ENCODE results near the gene ZSWIM6.

Gene ZSWIM6

DNA sequence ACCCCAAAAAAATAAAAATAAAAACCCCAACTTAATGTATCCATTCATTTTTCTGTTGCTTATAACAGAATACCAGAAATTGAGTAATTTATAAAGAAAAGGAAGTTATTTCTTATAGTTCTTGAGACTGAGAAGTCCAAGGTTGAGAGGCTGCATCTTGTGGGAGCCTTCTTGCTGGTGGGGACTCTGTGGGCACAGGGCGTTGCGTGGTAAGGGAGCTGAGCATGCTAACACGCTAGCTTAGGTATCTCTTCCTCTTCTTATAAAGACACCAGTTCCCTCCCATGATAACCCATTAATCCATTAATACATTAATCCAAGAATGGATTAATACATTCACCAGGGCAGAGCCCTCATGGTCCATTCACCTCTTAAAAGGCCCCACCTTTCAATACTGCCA is 150.9 kb downstream of the ZSWIM6 start:
- DNase-seq (ENCODE audit: low read depth in 2 of 2): no peak

DNA sequence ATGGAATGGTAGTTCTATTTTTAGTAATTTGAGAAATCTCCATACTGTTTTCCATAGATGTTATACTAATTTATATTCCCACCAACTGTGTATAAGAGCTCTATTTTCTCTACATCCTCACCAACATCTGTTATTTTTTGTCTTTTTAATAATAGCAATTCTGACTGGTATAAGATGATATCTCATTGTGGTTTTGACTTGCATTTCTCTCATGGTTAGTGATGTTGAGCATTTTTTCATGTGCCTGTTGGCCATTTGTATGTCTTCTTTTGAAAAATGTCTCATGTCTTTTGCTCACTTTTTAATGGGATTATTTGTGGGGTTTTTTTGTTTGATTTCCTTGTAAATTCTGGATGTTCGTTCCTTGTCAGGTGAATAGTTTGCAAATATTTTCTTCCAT is 154.4 kb downstream of the ZSWIM6 start:
- DNase-seq (ENCODE audit: low read depth in 2 of 2): no peak

DNA sequence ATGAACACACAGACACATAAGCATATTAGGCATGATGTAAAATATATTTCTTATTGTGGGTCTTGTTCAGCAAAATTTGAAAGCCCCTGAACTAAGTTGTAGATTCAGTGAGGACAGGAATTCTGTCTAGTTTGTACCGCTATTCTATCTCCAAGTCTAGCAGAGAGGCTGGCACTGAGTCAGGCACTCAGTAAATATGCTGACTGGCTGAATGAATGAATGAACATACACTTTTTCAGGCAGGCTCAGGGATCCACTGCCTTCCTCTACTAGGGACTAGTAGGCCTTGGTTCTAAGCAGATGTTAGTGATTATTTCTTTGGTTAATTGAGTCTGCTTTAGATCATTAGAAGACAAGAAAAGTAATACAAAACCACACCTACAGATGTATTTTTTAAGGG is 157.5 kb downstream of the ZSWIM6 start:
- DNase-seq (ENCODE audit: low read depth in 2 of 2): no peak

DNA sequence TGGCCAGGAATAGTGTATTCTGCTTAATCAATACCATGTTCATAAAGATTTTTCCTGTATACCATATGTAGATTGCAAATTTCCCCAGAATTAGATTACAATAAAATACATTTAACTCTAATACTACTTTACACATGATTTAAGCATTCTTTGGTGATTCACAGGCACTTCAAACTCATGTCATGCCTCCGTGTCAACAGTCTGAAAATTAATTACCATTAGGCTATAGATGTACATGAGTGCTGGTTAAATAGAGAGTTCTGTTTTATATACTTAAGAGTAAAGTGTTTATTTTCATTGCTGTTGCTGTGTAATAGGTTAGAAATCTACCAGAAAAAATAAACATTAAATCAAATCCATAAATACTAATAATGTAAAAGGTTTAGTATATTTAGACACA is 159.8 kb downstream of the ZSWIM6 start:
- DNase-seq (ENCODE audit: low read depth in 2 of 2): no peak

DNA sequence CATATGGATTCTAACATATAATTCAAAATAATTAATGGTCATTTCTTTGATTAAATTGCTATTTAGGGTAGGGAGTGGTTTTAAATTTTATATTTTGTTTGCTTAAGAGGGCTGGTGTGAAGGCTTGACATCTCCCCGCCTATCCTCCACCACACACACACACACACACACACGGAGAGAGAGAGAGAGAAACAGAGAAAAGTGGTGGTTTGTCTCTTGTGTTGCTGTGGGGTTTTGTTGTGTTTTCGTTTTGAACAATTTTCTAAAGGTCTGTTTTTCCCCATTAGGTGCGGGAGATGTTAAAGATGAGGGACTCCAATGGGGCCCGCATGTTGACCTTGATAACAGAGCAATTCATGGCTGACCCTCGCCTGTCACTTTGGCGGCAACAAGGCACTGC is 161.9 kb downstream of the ZSWIM6 start:
- no peak for DNase-seq (ENCODE audit: low read depth in 2 of 2)

DNA sequence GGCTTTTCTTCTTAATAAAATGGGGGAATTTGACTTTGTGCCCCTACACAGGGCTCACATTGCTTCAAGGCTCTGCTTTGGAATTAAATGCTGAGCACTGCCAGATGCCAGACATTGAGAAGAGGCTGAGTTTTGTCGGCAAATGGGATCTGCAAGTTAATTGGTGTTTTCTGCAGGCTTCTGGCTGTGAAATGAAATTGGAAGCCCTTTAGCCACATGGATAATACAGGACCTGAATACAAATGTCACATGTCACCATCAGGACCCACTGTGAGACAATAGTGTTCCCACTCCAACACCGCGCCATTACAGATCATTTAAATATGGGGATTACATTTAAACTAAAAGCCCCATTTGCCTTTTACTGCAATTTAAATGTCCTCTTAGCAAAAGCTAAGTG is 164.4 kb downstream of the ZSWIM6 start:
- no peak for DNase-seq (ENCODE audit: low read depth in 2 of 2)

DNA sequence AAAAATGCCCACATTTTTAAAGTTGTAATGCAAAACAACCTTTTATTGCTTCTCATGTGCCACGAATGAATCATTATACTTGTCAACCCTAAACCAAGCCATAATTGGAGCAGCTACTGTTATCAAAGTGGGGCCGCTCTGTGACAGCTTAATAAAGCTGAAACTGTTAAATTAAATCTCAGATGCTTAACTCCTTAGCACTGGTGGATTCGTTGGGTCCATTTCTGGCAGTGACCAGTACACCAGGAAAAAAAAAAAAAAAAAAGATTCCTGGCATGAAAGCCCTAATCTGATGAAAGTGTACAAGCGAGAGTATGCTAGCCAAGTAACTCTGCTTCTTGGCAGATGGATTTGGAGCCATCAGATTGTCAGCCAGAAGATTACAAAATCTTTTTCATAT is 164.8 kb downstream of the ZSWIM6 start:
- DNase-seq (ENCODE audit: low read depth in 2 of 2): no peak

DNA sequence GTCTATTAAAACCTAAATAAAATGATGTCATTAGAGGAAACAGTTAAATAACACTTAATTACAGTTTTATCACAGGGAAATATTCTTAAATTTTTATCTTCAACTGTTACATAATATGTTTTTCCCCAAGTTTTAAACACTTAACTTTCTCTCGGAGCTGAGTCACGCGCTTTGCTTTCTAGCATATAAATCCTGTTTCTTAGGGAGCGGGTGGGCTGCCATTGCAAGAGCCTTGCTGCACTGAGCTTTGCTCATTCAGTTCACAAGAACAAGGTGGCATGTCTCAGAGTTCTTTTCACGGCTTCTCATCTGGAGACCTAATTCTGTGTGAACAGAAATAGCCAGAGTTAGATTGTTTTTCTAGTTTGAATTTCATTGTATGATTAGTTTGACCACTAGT is 166.1 kb downstream of the ZSWIM6 start:
- DNase-seq (ENCODE audit: low read depth in 2 of 2): no peak

DNA sequence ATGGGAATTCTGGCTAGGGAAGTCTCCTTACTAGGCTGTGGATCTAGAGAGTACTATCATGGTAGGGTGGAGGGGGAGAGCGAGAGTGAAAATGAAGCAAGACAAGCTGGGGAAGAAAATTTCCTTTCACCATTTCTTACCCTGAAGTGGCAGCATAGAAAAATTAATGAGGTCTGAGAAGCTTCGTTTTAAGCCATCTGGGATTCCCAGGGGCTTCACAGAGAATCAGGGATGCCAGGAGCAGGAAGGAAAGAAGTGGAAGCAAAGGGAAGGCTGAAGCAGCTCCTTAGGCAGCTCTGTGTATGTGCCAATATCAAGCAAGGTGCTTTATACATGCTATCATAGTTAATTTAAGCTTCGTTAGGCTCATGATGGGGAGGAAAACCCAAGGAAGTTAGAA is 169.9 kb downstream of the ZSWIM6 start:
- DNase-seq (ENCODE audit: low read depth in 2 of 2): no peak

DNA sequence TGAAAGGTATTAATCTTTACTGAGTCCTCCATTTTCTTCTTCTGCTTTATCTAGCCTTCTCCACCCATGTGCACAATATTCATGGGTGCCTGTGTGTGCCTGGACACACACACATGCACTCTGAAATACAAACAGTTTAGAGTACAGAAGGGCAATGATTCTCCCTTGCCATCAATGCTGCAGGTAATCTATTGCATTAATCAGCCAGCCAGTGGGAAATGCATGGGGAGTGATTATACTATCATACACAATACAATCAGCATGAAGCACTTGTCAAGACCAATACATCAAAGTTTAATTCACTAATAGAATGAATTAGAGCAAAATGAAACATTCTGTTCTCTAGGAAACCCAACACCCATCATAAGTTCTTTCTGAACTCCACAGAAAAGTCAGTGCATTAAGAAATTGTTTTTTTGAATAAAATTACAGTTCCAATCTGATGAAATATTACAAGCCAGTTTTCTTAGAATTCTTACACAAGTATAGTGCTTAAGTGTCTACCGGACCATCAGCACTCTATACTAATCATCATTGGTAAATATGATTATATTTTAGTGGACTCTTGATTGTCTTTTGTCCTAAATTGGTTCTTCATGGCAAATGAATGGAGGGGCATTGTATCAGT is 172.2 kb downstream of the ZSWIM6 start:
- DNase-seq (ENCODE audit: low read depth in 2 of 2): no peak

DNA sequence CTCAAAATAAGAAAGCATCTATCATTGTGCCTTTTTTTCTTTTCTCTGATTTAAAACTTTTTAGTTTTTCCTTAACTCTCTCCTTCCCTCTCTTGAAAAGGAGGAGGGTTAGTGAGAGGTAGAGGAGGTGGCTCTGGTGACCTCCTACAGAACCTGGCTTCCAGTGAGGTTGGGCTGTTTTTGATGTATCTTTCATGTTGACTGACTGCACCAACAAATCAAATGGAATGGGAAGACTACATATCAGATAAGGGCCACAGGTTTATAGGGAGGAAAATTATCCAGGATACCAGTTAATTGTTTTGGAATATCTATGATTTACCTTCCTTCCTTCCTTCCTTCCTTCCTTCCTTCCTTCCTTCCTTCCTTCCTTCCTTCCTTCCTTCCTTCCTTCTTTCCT is 173.2 kb downstream of the ZSWIM6 start:
- no peak for DNase-seq (ENCODE audit: low read depth in 2 of 2)

DNA sequence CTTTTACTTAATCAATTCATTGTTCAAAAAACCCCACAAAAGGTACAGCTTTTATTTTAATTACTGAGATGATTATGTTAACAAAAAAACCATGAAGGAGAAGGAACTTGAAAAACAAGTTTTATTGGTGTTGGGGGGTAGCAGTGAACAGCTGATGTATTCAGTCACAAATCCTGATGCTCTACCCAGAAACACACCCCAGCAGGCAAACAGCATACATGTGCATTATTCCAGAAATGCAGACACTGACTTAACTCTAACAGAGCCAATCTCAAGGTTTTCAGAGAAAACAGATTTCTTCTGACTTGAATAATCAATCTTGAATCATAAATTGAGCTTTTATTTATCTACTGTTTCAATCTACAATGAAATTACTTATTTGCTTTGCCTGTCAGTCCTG is 175.2 kb downstream of the ZSWIM6 start:
- no peak for DNase-seq (ENCODE audit: low read depth in 2 of 2)

DNA sequence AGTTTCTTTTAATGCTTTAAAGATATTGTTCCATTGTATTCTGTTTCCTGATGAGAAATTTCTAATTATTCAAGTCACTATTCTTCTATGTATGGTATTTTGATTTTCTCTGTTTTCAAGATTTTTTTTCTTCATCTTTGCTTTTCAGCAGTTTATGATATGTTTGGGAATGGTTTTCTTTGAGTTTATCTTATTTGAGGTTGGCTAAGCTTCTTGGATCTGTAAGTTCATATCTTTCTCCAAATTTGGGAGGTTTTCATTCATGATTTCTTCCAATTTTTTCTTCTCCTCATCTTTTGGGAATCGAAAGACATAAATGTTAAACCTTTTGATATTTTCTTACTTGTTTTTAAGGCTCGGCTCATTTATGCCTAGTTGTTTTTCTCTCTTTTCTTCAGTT is 184.9 kb downstream of the ZSWIM6 start:
- no peak for DNase-seq (ENCODE audit: low read depth in 2 of 2)

DNA sequence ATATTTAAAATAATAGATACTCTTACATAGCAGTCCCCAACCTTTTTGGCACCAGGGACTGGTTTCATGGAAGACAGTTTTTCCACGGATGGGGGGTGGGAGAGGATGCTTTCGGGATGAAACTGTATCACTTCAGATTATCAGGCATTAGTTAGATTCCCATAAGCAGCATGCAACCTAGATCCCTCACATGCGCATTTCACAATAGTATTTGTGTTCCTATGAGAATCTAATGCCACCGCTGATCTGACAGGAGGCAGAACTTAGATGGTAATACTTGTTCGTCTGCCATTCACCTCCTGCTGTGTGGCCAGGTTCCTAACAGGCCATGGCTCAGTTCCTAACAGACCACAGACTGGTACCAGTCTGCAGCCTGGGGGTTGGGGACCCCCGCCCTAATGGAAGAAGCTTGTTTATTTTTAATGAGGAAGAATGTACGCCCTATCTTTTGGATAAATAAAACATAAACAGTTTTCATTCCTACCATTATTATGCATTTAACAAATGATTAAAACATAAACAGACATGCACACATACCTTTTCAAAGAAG is 187.7 kb downstream of the ZSWIM6 start:
- no peak for DNase-seq (ENCODE audit: low read depth in 2 of 2)

DNA sequence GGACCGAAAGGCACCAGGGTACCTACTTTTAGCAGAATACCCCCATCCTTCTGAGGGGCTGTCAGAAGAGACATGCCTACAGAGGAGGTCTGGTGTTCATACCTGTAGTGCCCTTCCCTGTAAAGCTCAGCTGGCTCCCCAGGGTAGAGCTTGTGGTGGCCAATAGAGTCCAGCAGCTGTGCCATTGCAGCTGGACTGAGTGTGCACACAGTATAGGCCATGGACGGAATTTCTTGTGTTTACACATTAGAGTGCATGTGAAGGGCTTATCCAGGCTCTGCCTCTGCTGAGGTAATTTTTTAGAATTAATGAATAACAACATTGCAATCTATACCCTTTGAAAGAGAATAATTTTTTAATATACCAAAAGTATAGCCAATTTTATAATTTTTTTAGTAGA is 191.0 kb downstream of the ZSWIM6 start:
- DNase-seq (ENCODE audit: low read depth in 2 of 2): no peak

DNA sequence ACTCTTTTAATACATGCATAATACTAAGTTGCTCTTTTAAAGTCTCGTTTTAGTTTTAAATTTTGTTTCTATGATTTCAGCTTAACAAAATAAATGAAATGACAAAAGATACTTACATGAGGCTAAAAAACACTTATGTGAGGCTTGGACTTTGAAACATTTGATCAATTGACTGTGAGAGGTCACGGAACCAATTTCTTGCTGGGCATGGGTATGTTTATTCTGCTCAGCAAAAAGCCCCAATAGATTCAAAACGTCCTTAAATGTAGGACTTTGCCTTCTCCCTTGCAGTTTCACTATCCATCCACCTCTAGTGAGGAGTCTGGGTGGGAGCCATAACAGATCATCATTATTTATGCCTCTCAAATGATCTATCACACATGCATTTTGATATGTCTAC is 191.9 kb downstream of the ZSWIM6 start:
- no peak for DNase-seq (ENCODE audit: low read depth in 2 of 2)

DNA sequence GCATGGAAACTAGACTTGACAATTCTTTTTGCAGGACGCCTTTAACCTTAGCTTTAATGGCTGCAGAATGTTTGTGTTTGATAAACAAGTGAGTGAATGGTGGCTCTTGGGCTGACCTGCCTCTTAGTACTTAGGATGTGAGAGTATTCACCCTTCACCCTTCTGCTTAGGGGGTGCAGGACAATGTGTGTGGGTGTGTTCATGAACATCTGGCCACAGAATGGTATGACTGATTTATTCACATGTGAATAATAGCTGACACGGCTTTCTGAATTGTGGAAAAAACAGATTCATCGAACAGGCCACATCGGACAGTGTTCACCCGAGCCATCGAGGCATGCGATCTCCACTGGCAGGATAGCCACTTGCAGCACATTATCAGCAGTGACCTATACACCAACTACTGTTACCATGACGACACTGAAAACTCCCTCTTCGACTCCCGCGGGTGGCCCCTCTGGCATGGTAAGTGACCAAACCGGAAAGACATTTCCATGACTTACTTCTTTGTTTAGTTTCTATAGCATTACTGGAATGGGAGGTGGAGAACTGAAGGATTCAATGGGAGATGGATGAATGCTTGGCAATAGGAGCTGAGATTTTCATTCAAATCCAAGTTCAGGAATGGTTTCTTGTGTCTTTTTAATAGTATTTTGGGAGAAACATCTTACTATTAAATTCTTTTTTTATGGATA is 193.6 kb downstream of the ZSWIM6 start:
- DNase-seq (ENCODE audit: low read depth in 2 of 2): no peak

DNA sequence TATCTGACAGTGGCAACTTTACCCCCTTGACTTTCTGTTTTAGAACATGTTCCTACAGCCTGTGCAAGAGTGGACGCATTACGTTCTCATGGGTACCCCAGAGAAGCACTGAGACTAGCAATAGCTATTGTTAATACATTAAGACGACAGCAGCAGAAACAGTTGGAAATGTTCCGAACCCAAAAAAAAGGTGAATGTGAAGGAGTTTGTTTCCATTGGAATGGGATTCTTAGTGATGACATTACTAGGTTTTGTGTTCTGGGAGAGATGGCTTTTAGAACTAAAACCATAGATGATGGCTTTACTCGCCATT is 194.1 kb downstream of the ZSWIM6 start:
- no peak for DNase-seq (ENCODE audit: low read depth in 2 of 2)

DNA sequence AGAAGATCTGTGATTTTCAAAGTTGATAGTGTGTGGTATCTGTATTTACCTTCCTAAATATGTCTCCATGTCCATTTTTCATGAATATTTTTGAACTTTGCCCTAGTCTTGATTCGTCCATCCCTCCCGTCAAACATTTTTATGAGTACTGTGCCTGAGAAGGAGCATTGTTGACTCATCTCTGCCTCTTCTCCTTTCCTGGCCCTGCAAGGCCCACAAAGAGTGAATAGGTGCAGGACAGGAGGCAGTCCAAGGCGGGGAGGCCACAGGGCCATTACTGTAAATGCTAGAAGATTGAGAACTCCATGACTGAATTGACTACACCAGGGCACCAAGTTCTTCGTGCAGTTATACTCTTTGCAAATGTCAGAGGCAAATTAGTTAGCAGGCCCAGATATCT is 200.9 kb downstream of the ZSWIM6 start:
- no peak for DNase-seq (ENCODE audit: low read depth in 2 of 2)

DNA sequence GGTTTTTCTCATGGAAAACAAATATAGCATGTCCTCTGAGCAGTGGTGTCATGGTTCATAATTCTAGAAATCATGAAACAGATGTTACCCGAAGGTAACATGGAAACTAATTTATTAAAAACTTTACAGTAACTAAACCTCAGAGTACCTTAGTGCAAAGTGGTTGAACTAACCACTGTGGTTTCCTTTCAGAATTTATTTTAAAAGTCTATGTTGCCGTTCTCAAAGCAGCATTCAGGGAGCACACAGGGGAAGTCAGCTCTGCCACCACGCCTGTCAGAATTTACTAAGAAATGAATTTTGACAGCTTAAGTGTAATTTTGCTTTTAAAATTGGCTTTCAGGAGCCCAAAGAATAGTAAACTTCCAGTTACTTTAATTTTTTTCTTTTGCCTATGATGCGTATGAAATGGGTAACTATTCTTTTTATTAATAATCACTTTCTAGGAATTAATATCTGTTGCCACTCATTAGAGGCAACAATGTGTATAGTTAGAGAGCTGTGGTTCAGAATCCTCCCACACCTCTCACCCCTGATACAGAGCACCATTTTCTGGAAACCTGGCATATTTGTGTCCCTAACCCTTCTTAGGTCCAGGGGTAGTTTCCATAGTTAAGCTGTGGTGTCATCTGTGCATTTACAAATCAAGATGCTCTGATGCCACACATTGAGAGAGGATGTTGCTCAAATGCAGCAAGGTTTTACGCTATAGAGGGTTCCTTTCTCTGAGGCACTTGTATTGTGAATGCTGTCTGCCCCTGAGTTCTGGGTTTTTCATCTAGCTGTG is 202.6 kb downstream of the ZSWIM6 start:
- DNase-seq (ENCODE audit: low read depth in 2 of 2): no peak

DNA sequence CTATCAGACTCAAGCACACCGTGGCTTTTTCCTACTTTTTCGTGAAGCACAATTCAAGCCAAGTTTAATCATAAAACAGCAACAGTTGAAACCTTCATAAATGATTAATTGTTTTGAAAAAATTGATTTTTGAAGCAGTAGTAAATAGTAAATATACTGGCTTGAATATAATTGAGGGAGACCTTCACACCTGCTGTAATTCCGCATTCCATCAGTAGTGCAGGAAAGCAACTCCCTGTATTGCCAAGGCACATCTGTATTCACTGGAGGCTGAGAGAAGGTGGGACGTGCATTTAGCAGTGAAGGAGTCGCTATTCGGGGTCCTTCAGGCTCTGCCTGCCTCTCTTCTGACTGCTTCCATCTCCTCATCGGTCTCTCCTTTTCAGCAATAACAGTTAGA is 203.8 kb downstream of the ZSWIM6 start:
- no peak for DNase-seq (ENCODE audit: low read depth in 2 of 2)

DNA sequence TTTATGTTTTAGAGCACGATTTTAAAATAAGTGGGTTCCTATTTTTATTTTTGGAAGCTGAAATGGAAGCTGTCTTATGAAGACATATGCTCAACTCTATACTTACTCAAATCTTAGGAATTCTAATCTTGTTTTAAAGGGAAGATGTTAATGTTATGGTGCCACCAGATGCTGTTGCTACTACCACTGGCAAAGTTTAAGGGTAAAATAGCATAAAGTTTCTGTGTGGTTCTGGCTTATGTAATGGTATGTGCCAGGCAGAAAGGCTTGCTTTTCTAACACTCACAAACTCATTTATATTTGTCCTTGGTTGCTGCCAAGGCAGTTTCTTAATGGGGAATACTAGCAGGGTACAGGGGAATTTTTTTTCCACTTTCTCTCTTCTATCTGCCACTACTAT is 204.9 kb downstream of the ZSWIM6 start:
- no peak for DNase-seq (ENCODE audit: low read depth in 2 of 2)

All from activated CD4-positive, alpha-beta T cell treated with anti-CD3 and anti-CD28 coated beads for 24 hours (primary cell).